GM19438 (cell line): Measurements from ENCODE around the gene KLHL7.
"Not testable (repeated sequence)": the region's sequence is repeated elsewhere in the genome, so short reads cannot be mapped to it uniquely, and the experiment has no call there.

Experiments
- ATAC-seq: cut with Tn5 transposase; IDR thresholded peaks from one replicate; pipeline ENCODE4 v1.9.1; 2021; ENCODE audit warnings: low read depth; ENCODE audit not compliant: unreplicated experiment

KLHL7 gene

DNA sequence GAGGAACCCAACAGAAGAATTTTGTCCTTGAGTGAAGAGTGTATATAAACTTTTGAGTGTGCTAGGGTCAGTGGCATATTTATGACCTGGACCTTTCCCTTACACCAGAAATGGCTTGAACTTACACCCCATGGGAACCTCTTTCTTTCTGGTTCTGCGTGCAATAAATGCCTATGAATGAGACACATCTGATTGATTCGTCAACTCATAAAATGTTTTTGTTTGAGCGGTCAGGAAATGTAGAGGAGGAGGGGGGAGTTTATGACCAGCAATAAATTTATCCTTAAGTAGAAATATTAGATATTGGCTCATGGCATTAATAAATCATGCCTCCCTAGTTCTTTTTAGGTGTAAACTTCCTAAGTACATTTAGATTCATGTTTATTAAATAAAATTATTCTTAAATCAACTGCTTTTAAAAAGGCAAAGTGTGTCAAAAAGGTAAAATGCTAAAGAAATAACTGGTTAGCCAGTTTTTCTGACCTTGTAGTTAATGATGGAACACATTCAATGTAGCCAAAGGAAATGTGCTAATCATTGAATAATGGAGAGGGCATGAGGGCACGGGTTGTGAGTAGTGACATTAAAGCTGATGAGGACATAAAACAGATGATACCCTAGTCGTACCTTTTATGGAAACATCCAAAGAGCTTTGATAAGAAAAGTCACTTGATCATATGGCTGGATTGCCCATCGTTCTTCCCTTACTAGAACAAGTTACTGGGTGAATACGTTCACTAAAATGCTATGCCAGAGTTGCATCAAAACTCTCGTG lies 62.7 kb downstream of the KLHL7 start:
- no peak for ATAC-seq

DNA sequence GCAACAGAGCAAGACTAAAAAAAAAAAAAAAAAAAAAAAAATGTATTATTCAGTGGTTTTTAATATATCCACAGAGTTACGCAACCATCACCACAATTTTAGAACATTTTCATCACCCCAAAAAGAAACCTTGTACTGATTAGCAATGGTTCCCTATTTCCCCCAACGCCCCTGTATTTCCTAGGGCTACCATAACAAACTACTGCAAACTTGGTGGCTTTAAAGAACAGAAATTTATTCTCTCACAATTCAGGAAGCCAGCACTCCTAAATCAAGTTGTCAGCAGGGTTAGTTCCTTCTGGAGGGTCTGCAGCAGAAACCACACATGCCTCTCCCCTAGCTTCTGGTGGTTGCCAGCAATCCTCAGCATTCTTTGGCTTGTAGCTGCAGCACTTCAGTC lies 70.4 kb downstream of the KLHL7 start:
- no peak for ATAC-seq

DNA sequence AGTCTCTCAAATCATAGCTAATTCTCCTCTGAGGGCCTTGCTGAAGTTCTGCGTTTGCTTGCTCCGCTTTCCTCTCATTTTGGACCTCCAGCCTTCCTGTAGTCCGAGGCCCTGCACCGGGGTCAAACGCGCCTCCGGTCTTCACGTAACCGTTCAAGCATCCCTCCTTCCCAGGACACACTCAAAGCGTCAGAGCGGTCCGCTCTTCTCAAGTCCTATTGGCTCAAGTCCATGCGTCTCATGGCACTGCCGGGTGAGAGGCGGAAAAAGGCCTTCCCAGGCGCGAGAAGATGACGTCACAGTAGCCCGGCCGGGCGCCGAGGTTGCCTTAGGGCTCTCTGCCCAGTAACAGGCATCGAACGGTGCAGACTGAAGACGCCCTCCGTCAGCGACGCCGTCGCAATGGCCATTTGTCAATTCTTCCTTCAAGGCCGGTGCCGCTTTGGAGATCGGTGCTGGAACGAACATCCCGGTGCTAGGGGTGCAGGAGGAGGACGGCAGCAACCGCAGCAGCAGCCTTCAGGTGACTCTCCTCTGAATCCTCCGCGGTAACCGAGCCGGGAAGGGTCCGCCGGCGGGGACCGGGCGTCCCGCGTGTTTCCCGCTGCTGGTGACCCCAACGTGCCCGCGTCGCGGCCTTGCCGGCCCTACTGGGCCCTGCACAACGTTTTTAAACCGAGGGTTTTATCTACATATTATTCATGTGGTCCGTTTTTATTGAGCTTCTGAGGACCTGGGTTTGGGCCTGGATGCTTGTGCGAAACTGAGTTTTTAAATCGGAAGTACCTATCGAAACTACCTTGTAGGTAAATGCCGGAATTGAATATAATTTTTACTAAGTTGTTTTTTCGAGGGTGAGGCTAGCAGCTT lies 76.3 kb downstream of the KLHL7 start, which contains the start of gene NUP42:
TSS of gene NUP42 (plus strand) at position 365 of the 870 bp plus-strand sequence. CDS start at position 403, 38 bp downstream.
- peak; percentile 99 for ATAC-seq

DNA sequence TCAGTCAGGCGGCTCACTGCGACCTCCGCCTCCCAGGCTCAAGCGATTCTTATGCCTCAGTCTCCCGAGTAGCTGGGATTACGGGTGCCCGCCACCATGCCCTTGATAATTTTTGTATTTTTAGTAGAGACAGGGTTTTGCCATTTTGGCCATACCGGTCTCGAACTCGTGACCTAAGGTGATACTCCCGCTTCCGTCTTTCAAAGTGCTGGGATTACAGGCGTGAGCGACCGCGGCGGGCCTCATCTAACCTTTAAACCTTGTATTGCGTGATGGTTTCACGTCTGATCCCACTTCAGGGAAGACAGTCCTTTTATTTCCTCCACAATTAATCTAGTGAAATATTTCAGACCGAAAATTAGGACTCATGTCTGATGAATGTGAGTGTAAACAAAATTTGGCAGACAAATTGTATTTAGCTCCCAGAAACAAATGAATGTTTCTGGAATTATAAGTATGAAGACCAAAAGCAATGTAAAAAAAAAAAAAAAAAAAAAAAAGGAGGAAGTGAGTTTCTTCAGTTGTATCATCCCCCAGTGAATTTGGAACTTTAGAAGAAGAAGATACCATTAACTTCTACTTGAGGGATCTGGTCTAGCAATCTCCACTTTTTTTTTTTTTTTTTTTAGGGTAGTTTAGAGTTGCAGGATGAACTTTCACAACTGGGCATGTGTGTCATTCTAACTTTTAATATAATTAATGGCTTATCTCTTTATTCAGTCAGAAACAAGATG lies 77.9 kb downstream of the KLHL7 start:
- no peak for ATAC-seq

DNA sequence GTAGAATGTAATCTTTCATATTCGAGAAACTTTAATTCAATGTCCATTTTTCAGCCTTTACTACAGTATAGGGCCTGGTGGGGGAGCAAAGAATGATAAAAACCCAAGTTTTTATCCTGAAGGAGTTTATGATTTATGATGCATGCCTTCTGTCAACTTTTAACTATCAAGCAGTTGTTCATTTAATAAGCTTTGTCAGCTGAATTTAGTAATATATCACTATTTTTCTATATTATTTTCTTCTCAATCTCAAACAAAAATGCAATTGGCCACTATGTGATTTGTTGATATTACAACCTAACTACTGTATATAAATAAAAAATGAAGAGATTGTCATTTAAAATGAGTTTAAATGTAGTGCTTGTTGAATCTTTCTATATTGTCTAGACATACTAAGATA lies 78.7 kb downstream of the KLHL7 start:
- no peak for ATAC-seq

DNA sequence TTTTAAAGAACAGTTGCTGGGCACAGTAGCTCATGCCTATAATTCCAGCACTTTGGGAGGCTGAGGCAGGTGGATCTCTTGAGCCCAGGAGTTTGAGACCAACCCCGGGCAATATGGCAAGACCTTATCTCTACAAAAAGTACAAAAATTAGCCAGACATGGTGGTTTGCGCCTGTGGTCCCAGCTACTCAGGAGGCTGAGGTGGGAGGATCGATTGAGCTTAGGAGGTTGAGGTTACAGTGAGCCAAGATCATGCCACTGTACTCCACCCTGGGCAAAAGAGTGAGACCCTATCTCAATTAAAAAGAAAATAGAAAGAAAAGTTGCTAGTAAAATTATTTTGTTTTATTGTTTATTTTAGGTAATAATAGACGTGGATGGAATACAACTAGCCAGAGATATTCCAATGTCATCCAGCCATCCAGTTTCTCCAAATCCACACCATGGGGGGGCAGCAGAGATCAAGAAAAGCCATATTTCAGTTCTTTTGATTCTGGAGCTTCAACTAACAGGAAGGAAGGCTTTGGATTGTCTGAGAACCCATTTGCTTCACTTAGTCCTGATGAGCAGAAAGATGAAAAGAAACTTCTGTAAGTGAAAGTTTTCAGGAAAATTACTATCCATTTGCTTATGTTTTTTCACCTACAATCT lies 79.2 kb downstream of the KLHL7 start:
- ATAC-seq = no peak

DNA sequence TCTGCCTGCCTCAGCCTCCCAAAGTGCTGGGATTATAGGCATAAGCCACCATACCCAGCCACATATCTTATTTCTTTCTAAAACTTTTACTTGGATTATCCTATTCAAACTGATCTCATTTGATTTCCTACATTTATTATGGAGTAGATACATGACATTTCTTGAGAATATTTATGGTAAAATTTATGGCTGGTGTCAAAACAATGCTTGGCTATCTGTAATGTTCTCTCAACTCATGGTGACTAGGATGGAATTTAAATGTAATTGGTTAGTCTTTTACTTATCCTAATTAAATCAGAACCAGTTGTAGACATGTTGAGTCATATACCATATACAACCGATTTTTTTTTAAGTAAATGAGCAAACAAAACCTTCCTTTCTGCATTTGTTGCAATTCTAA lies 80.4 kb downstream of the KLHL7 start:
- no peak for ATAC-seq

DNA sequence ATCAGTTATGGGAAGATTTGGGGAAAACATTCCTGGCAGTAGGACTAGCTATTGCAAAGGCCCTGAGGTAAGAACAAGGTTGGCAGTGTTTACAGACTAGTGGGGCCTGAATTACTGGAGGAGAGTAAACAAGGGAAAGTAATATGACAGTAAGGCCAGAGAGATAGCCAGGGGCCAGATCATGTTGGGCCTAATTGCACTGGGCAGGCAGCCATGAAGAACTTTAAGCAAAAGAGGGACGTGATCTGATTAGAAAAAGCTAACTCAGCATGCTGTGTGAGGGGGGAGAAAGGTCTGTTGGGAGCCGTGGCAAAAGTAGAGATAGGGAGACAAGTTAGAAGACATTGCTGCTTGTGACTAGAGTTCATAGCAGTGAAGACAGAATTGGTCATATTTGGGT lies 85.4 kb downstream of the KLHL7 start:
- ATAC-seq = no peak

DNA sequence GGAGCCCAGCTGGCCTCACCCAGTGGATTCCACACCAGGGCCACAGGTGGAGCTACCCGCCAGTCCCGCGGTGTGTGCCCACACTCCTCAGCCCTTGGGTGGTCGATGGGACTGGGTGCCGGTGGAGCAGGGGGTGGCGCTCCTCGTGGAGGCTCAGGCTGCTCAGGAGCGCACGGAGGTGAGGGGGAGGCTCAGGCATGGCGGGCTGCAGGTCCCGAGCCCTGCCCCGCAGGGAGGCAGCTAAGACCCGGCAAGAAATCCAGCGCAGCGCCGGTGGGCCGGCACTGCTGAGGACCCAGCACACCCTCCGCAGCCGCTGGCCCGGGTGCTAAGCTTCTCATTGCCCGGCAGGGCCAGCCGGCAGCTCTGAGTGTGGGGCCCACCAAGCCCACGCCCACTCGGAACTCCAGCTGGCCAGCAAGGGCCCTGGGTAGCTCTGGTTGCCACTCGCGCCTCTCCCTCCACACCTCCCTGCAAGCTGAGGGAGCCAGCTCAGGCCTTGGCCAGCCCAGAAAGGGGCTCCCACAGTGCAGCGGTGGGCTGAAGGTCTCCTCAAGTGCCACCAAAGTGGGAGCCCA lies 88.2 kb downstream of the KLHL7 start:
- not testable (repeated sequence) for ATAC-seq

DNA sequence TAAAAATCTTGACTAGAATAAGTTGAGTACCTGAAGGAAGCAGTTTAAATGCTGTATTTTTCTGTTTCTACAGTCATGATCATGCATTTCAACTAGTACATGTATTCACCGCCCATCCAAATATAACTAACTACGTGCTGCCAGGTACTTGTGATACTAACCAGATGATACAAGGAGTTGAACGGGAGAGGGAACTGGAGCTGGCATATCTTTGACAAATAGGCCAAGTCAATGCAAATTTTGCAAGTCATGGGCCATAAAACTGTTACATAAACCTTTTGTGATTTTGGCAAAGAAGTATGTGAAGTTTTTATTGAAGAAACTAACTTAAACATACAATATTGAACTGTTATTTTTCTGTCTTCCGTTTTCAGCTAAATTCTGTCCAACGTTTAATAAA lies 90.7 kb downstream of the KLHL7 start:
- ATAC-seq = no peak

DNA sequence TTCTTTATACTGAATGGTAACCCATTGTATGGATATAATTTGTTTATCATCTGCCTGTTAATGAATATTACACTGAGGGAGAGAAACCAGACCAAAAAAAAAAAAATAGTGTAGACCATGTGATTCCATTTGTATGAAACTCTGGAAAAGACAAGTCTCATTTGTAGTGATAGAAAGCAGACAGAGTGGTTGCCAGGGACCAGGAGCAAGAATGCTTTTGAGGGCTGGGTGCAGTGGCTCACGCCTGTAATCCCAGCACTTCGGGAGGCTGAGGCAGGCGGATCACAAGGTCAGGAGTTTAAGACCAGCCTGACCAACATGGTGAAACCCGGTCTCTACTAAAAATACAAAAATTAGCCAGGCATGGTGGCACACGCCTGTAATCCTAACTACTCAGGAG lies 92.2 kb downstream of the KLHL7 start:
- ATAC-seq = not testable (repeated sequence)

DNA sequence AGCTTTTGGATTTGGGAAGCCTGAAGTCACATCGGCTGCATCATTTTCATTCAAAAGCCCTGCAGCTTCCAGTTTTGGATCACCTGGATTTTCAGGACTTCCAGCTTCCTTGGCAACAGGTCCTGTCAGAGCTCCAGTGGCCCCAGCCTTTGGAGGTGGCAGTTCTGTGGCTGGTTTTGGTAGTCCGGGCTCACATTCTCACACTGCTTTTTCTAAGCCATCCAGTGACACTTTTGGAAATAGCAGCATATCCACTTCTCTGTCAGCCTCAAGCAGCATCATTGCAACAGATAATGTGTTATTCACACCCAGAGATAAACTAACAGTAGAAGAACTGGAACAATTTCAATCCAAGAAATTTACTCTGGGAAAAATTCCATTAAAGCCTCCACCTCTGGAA lies 94.7 kb downstream of the KLHL7 start:
- ATAC-seq = no peak

DNA sequence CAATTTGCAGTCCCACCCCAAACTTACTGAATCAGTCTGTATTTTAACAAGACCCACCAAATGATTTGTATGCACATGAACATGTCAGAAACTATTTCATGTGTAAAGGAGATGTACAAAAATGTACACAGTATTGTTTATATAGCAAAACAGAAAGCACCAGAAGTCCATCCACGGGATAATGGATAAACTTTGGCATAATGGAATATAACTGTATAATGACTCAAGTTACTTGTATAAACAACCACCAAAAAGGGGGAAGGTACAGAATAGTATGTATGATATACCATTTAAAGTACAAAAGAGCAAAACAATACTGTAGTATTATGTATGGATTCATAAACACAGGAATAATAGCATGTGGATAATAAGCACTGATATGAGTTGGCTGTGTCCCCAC lies 98.7 kb downstream of the KLHL7 start:
- ATAC-seq = no peak

DNA sequence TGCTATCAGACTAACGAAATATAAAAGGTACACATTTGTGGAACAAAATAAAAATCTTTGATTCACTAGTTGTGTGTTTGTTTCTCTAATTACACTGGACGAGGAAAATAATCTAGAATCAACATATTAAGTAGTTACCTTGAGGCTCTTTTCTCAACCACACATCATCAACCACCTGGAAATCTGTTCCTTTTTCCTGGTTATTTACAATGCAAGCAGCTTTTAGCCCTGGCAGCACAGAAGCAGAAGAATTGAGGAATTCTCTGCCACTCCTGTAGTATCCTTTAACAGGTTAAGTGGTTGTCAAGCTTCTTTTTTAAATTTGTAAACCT lies 100.0 kb downstream of the KLHL7 start:
- no peak for ATAC-seq

DNA sequence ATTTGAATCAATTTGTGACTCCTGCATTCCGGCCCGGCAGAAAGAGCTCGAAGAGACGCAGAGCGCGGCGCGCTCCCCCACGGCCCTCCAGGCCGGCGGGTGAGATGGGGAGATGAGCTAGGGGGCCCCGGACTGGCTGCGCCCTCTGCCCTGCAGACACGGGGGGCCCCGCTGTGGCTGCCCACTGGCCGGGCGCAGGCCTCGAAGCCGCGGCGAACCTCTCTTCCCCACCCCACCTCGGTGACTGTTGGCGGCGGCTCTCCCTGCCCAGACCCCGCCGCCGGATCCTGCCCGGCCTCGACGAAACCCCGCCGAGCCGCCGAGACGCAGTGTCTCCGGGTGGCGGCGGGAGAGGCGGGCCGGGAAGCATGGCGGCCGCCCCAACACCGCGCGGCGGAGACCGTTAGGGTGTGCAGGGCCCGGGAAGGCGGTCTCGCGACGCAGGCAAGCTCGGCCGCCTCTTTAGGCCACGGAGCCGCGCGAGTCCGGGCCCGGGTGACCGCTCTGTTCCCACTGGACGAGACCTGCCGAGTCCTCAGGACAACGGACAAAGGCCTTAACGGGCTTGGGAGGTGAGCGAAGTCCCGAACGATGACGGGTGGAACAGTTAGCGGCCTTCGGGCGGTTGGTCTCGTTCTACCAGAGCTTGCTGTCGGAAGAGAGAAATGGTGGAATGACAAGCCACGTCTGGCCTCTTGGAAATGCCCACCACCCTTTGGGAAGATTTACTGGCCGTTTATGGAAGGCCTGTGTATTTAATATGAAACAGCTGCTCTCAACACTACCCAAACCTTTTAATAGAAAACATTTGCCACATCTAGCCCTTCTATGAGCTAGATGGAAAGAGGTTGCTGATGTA lies 100.6 kb downstream of the KLHL7 start:
- no peak for ATAC-seq

DNA sequence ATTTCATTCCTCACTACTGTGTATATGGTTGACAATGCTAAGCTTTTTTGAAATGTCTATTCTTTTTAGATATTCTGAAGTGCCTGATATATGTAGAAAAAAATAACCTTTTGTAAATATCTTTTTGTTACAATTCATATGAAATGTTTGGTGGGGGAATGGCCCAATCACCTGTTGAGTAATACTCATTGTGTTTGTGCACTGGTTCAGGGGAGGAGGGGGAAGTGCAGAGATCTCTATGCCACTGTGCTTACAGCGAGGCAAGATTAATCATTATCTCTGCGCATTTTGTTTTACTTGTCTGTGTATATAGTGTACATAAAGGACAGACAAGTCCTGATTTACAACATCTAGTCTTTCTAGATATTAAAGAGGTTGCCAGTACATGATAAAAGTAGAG lies 101.4 kb downstream of the KLHL7 start:
- ATAC-seq = no peak

DNA sequence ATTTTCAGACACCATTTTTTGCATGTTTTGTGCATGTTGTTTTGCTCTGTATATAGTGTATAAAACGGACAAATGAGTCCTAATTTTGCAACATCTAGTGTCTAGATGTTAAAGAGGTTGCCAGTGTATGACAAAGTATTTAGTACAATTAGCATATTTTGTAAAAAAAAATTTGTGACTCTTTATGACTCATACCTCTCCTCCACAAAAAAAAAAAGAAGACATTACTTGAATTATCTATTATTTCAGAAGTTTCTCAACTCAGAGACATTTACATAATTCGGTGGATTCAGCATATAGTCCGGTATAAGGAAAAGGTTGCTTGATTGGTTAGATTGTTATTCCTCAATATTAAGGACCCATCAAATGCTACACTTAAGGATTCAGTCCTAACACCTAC lies 102.3 kb downstream of the KLHL7 start:
- no peak for ATAC-seq

DNA sequence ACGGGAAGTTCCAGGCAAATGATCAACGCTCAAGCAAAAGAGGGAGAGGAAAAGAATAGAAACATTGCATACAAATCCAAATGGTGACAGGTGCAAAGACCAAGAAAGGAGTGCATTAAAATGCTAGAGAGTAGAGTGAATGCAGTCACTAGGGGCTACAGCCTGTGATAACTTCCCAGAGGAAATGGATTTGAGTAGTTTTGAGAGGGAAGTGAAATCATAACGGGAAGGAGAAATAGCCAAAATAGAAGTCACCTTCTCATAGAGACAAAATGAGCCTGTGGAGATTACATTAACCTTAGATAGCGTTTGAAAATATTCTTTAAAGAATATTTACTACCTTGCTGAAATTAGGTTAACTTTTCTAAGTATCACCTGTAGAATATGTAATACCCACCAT lies 102.7 kb downstream of the KLHL7 start:
- no peak for ATAC-seq

DNA sequence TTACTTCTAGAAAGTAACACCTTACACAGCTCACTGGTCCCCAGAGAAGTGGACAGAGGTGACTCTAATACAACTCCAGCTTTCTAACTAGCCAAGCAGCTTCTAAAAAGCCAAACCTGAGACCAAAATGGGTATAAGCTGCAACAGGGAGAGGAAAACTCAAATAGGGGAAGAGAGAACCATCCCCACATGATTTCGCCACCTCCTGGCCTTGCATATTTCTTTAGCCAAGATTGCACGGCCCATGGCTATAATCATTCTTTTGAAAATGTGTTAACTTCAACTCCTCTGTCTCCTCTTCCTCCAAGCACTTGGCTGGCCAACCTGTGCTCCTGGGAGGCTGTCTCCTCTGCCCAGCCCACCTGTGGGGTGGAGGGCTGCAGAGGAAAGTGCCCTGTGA lies 104.9 kb downstream of the KLHL7 start:
- ATAC-seq = no peak

DNA sequence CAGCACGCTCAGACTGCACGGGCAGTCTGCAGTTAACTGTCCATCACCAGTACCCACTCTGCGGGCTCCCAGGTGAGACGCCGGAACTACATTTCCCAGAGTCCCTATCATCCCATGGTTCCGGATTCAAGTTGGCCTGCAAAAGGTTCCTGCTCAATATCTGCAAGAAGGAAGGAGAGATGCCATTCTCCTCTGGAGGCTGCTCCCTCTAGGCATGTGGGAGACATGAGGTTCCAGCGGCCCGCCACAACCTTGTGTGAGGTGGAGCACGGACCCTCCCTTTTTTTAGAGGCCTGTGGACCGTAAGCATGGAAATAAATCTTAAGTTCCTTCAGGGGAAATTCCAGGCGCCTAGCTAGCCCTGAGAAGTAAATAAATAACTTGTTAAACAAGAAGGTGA lies 106.0 kb downstream of the KLHL7 start:
- no peak for ATAC-seq
